GM23338 (cell line): ENCODE data around the gene RCBTB1.
"Not testable (repeated sequence)": the region's sequence is repeated elsewhere in the genome, so short reads cannot be mapped to it uniquely, and the experiment has no call there.

Experiments used
- CREB1 ChIP-seq: fragments of 250-450 bp; sonication (Bioruptor Pico); IDR thresholded peaks from 2 replicates; pipeline ENCODE4 v1.5.0; 2020; ENCODE audit warnings: low read depth, mild to moderate bottlenecking, moderate library complexity
- CTCF ChIP-seq, 2 experiments: fragments of 200-600 bp in 1 of 2; sonication (generic) in 1 of 2; conservative IDR thresholded peaks; 2 replicates each; pipeline versions ENCODE4 v1.5.1 to v1.6.1; 2016 to 2017; ENCODE audit warnings: antibody characterized with exemption in 2 of 2, low read depth in 2 of 2, mild to moderate bottlenecking in 2 of 2, moderate library complexity in 1 of 2
- EZH2 ChIP-seq: fragments of 200-600 bp; sonication (generic); IDR thresholded peaks from one replicate; pipeline ENCODE4 v1.8.0; 2017; ENCODE audit warnings: antibody characterized with exemption, mild to moderate bottlenecking, low read depth; ENCODE audit not compliant: unreplicated experiment
- REST ChIP-seq: IDR thresholded peaks from one replicate; pipeline ENCODE4 v1.6.1; 2018; ENCODE audit warnings: antibody characterized with exemption; ENCODE audit not compliant: unreplicated experiment
- STAT1 ChIP-seq: IDR thresholded peaks from one replicate; pipeline ENCODE4 v1.6.1; 2016; ENCODE audit warnings: antibody characterized with exemption; ENCODE audit not compliant: unreplicated experiment

- TF ChIP-seq CTCF (conservative IDR thresholded peaks at IDR 0.05; ENCODE audit: low read depth in 2 of 2); STAT1; REST; EZH2; CREB1 (CRISPR knock-in tag): not testable (repeated sequence)
Observed at GRCh38 chr13:49593876-49594275, 8.5 kb upstream of the RCBTB1 start.
